Erythroblast (primary cell): Measurements from ENCODE around the gene SCFD1.

ENCODE experiments used
- GATA1 ChIP-seq: IDR thresholded peaks from 2 replicates; pipeline ENCODE4 v1.6.1; 2011; ENCODE audit warnings: low read depth, mild to moderate bottlenecking, control low read depth, low read length, moderate library complexity
- POLR2A ChIP-seq: IDR thresholded peaks from 2 replicates; pipeline ENCODE4 v1.6.1; 2011; ENCODE audit warnings: mild to moderate bottlenecking, low read length

DNA sequence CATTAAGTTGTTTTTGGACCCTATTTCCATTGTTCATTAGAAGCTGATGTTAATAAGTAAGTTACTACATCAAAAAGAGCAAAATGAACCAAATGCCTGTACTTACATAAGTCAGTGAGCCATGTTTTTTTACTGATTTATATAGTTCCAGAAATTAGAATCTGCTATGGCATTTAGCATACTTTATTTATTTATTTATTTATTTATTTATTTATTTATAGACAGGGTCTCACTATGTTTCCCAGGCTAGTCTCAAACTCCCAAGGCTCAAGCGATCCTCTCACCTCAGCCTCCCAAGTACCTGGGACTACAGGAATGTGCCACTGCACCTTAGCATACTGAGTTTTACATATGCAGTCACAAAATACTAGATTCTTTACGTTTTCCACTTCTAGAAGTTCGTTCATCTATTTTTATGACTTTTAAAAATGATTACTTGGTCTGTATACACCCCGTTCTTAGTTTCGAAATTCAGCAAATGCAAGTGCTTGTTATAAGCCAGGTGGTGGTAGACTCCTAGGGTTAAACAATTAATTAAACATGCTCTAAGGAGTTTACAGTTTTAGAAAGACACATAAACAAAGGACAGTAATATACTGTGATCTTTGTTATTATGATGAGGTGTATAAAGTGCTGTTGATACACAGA lies 69.8 kb downstream of the SCFD1 start:
- TF ChIP-seq POLR2A (no peak), GATA1 (no peak)
